DLD1 (cell line): Measurements from ENCODE around the gene CECR2.

Experiments used
- in situ Hi-C: cut with HindIII; loops from 2 replicates; pipeline ENCODE4 v1.10.0; 2017; ENCODE audit warnings: low sequenced_read_pairs

CECR2 gene

DNA sequence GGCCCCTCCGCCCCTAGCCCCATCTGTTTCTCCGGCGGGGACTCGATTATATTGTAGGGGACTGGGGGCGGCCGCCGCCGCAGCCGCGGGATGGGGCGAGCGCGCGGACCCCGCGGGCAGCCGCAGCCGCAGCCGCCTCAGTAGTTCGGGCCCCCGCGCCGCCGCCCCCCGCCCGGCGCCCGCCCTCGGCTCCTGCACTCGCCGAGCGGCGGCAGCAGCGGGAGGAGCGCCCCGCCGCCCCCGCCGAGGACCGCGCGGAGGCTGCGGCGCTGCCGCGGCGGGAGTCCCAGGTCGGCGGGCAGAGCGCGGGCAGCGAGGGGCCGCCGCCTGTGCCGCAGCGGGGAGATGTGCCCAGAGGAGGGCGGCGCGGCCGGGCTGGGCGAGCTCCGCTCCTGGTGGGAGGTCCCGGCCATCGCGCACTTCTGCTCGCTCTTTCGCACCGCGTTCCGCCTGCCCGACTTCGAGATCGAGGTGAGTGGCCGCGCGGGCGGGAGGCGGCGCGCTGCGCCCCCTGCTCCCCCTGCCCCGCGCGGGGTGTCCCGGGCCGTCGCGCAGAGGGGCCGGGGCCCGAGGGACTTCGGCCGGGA lies at the start of gene CECR2:
Gene CECR2 (plus strand): TSS at position 22 of the 587 bp plus-strand sequence. CDS start 324 bp downstream, at position 346.
- in situ Hi-C loops = no loop called here

DNA sequence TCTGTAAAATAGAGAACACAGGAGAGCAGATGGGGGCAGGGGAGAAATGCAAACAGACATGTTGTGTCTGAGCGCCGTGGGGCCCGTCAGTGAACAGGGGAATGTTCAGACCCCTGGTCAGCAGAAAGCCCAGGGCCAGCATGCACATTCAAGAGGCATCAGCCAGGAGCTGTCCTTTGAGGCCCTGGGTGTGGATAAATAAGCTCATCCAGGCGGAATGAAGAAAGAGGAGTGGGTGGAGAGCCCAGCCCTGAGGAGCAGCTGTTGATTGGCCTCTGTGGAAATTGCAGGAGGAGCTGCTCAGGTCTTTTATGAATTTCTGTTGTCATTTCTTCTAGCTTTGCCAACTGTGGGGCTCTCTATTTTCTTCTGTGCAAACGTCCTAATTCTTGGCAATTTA lies 49.7 kb upstream of the CECR2 start:
- in situ Hi-C loops = no loop called here

GRCh38 chr22:17322511-17322910 lies 46.7 kb upstream of the CECR2 start:
- in situ Hi-C loops = no loop called here

GRCh38 chr22:17331690-17332089 lies 37.6 kb upstream of the CECR2 start:
- in situ Hi-C loops = no loop called here

DNA sequence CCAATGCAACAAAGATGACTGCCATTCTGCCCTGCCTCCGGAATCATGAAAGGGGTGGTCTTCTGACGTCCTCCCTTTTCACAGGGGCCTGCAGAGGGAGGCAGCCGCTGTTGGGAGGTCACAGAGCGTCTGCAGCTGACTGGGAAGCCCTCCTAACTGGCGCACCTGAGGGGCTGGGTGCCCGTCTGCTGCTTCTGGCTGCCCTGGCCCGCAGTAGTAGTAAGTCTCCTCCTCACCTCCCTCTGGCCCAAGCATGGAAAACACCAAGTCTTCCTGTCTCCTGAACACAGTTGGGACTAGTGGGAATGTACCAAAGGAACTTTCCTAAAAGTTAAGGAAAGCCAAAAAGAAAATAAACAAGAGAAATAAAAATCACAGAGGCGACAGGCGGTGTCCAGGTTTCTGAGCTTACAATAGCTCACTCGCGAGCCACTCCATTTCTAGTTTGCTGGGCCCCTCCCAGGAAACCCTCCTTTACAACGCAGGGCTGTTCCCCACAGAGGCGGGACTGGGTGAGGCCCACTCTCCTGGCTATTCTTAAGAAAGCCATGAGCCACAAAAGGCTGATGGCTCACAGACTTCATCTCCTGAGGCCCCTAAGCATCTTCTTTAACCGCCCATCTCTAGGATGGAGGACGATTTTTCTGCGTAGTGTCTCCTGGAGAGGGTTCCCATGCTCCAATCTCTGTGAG lies 37.0 kb upstream of the CECR2 start:
- in situ Hi-C loops = no loop called here

DNA sequence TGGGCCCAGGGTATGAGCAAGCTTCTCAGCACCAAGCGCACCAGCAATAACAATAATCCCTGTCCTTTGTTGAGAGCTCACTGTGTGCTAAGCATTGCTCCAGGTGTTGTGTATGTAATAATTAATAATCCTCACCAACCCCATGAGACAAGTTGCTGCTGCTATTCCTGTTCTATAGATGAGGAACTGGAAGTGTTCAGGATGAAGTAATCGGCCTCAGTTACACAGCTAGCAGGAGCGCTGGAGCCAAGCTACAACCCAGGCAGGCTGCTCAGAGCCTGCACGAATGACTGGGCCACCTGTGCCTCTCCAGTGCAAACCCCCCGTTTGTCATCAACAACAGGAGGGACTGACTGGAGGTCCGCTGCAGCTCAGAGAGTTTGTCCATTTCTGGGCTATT lies 35.2 kb upstream of the CECR2 start:
- in situ Hi-C loops = no loop called here

- in situ Hi-C loops = no loop called here
These were observed 34.3 kb upstream of the CECR2 start for GRCh38 chr22:17334983-17335382.

GRCh38 chr22:17336061-17336460 lies 33.2 kb upstream of the CECR2 start:
- in situ Hi-C loops = no loop called here

- in situ Hi-C loops = no loop called here
These were observed 31.6 kb upstream of the CECR2 start for GRCh38 chr22:17337639-17338038.

GRCh38 chr22:17339095-17339693 lies 30.1 kb upstream of the CECR2 start:
- in situ Hi-C loops = no loop called here

DNA sequence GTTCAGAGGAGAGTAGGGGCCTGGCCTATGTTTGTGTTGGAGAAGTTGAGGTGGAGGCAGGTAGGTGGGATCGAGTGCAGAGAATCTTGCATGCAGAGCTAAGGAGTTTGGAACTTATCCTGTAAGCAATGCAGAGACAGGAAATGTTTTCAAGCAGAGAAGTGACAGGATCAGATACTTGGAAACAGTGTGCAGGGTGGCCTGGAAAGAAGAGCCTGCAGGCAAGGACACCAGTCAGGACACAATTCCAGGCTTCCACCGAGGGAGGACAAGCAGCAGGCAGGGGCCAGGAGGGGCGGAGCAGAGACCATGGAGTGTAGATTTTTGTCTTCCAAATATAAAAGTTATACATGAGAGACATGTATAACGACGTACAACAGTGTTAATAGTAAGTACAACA lies 26.9 kb upstream of the CECR2 start:
- in situ Hi-C loops = no loop called here

- in situ Hi-C loops = no loop called here
These were observed 25.5 kb upstream of the CECR2 start for GRCh38 chr22:17343766-17344165.

- in situ Hi-C loops = no loop called here
These were observed 22.7 kb upstream of the CECR2 start for GRCh38 chr22:17346578-17346977.

GRCh38 chr22:17347724-17348123 lies 21.5 kb upstream of the CECR2 start:
- in situ Hi-C loops = no loop called here

DNA sequence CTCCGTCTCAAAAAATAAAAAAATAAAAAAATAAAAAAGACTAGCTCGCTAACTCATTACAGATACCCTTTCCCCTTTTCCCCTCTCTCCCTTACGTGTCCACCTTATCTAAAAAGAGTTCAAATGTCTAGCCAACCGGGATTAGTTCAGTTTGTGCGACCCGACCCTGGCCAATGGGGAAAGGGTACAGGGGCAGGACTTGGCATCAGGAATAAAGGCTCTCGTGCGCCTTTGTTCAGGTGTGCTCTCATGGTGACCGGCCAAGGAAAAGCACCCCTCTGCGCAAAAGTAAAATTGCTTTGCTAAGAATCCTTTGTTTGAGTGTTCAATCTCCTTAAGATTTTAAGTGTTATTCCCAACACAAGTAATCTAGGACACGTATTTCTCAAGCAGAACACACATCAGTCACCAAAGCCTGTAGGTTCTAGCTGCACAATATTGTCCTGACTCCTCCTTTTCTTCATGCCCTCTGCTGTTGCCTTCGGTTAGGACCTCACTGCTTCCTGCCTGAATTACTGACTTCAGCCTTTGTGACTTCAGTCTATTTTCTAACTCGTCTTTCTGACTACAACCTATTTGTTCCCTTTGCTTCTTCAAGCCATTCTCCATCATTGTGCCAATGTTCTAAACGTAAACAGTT lies 20.7 kb upstream of the CECR2 start:
- in situ Hi-C loops = no loop called here

GRCh38 chr22:17349172-17349571 lies 20.1 kb upstream of the CECR2 start:
- in situ Hi-C loops = no loop called here

GRCh38 chr22:17350292-17350691 lies 19.0 kb upstream of the CECR2 start:
- in situ Hi-C loops = no loop called here

GRCh38 chr22:17352798-17353197 lies 16.5 kb upstream of the CECR2 start:
- in situ Hi-C loops = no loop called here

DNA sequence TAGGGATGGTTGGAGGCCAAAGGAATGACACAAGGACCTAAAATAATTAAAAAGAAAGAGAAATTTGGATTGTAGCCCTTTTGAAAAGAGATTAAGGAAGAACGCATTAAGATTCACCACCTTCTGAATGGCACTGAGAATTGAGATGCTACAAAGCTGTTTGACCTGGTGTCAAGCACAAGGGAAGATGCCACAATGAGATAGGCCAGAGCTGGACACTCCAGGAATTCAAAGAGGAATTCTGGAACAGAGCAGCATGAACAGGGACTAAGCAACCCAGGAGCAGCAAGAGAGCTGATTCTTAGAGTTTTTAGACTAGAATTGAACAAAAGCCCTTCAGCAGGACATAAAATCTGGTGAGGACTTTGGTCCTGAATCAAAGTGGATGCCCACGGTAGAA lies 11.6 kb upstream of the CECR2 start:
- in situ Hi-C loops = no loop called here

DNA sequence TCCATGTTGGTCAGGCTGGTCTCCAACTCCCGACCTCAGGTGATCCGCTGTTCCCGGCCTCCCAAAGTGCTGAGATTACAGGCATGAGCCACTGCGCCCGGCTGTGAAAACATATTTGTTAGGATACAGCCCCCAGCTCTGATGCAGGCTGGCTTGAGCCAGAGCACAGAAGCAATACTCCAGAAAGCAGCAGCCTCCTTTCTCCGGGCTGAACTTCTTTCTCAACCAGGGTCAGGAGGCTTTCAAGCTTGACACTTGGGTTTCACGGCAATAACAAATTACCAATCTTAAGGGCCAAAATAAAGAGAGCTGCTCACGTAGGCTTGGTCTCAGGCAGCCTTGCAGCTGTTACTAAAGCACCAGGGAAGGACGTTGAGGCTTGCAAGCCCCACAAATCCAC lies 10.8 kb upstream of the CECR2 start:
- in situ Hi-C loops = no loop called here

DNA sequence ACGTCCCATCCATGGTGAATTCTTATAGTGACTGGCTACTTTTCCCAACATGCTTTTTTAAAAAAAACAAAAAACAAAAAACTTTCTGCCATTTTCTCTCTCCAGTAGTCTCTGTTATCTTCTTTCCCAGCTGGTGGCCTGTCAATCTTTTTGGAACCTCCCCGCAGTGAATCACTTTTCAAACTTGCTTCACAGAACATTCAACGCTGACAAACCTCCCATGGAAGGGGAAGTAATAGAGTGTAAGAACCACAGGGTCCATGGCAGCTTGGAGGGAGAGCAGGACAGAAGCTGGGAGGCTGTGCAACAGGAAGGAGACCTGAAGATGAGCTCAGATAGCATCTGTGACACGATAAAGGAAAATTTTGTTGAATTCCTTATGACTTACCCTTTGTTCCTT lies 9.8 kb upstream of the CECR2 start:
- in situ Hi-C loops = no loop called here

DNA sequence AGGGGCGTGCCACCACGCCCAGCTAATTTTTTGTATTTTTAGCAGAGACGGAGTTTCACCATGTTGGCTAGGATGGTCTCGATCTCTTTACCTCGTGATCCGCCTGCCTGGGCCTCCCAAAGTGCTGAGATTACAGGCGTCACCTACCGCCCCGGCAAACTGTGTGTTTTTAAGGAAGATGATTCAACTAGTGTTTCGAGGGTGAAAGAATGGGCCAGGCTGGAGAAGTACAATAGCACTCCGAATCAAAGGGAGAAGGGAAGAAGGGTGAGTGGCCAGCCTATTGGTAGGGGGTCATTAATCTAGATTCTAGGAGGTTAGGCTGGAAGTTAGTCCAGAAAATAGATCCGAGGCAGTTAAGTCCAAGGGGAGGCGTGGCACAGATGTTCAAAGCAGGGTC lies 2.9 kb upstream of the CECR2 start:
- in situ Hi-C loops = no loop called here
